ENCODE data around the gene E2F4.

The E2F4 gene, protein sequence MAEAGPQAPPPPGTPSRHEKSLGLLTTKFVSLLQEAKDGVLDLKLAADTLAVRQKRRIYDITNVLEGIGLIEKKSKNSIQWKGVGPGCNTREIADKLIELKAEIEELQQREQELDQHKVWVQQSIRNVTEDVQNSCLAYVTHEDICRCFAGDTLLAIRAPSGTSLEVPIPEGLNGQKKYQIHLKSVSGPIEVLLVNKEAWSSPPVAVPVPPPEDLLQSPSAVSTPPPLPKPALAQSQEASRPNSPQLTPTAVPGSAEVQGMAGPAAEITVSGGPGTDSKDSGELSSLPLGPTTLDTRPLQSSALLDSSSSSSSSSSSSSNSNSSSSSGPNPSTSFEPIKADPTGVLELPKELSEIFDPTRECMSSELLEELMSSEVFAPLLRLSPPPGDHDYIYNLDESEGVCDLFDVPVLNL

DNA sequence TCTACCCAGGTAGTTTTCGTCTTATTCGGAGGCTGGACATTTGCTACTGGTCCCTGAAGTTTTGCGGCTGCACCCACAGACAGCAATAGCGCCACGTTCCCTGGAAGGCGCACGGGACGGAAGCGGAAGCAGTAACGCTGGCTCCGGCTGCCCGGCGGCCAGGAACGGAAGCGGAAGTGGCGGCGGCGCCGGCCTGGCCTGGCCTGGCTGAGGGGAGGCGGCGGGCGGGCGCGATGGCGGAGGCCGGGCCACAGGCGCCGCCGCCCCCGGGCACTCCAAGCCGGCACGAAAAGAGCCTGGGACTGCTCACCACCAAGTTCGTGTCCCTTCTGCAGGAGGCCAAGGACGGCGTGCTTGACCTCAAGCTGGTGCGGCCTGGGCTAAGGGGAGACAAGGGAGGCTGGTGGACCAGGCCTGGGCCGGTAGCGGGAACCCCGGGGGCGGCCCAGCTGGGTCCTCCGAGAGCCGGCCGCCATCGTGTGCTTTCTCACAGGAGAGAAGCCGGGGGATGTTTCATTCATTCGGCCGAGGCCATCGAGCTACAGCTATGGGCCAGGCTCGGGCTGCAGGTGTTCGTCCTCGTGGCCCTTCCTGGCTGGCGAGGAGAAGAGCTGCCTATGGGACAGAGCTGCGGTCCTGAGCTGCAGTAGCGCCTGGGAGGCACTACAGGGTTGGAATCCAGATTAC lies at the start of gene E2F4:
Gene E2F4 (plus strand): TSS at position 161 of the 687 bp plus-strand sequence. CDS start 73 bp downstream, at position 234.
- DNase-seq = peak; percentile 64 to 82

DNA sequence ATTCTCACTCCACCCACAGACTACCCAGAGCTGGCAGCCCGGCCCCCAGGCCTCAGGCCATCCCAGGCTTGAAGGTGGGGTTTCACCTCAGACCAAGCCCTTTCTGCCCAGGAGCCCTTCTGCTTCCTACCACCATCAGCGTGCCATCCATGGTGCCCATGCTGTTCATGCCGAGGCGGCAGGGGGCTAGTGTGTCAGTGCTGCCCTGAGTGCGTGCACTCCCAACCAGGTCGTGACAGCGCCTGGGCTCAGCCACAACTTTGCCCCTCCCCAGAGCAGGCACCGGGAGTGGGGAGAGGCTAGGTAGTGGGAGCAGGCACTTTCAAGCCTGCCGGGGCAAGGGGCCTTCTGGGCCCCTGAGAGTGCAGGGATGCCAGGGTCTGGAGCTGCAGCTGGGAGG lies 49.6 kb upstream of the E2F4 start:
- no peak for DNase-seq

DNA sequence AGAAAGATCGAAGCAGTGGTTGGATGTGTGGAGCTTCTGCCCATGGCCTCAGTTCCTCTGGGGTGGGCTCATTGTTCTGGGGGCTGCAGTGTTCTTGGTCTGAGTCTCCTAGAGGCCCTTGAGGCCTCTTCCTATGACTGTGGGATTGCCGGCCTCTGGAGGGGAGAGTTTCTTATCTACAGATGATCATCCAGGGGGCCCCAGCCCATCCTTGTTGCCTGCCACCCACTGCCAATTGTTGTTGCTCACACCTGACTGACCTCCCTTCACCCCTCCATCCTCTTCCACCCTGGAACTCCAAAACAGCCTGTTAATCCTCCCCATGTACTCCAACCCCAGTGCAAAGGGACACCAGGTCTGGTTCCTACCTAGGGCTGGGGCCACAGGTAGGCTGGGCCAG lies 47.0 kb upstream of the E2F4 start:
- no peak for DNase-seq

DNA sequence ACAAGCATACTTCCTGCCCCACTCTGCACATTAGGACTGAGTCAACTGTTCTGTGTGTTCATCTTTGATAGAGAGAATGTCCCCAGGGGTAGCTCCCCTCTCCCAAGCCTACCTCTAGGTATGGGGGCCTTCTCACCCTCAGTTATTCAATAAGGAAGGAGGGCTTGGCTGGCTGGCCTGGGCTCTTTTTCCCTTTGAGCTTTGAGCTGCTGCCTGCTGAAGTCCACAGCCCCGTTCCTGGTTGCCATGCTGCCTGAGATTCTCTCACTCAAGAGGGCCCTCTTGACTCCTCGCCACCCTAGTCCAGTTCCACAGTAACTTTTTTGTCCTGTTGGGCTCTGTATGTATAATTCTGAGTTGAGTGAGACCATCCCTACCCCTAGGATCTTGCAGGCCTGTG lies 46.2 kb upstream of the E2F4 start:
- no peak for DNase-seq

DNA sequence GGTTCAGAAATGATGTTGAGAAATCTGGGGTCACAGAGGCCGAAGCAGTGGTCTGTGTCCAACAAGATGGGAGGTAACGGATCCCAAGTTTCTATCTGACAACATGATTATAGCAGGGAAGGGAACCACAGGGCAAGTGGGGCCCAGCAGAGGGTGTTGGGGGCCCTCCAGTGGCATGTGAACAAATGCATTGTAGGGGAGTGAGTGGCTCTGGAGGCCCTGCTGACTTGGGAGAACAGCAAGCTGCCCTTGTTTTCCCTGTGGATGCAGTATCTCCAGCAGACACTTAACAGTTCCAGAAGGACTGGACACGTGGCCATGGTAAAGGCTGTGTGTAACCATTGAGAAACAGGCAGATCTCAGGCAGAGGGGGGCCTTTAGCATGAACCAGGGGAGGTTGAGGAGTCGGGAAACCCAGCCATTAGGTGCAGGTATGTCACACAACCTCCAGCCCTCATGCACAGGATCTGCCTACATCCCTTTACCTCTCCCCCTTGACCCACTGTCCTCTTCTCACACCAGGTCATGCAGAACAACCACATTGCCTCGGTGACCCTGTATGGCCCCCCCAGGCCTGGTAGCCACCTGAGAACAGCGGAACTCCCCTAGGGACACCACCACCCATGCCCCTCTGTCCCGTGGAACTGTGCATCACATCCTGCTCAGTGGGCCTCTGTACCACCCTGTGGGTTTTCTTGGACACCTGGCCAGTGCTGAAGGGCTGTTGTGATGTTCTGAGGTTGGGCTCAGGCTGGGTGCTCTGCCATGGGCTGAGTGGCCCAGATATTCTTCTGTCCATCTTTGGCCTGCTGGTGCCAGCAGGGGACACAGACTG lies 45.2 kb upstream of the E2F4 start:
- DNase-seq = no peak

DNA sequence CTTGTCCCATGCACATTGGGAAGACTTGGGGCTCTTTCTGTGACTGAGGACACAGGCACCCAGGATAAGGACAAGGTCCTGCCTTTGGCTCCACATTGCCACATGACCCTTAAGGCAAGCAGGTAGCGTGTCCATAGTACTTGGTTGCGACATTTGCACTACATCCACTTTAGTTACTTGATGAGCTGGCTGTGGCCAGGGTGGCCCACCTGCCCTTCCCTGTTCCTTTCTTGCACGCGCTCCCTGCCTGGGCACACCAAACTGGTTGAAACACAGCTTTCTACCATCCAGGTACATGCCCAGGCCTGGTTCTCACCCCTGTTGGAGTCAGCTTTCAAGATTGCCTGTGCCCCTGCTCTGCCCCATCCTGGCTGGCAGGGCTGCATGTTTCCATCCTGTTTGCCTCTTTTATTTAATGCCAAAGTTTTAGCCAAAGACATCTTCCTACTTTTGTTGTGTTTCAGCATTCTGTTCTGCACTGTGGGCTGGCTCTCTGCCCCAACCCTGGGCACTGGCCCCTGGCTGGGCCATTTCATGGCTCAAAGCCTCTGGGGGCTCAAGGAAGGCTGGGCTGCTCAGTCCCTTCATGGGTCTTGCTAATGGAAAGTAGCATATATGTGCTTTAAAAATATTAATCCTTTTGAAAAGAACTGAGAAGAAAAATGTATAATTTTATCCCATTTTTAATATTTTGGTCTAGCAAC lies 44.4 kb upstream of the E2F4 start:
- no peak for DNase-seq

DNA sequence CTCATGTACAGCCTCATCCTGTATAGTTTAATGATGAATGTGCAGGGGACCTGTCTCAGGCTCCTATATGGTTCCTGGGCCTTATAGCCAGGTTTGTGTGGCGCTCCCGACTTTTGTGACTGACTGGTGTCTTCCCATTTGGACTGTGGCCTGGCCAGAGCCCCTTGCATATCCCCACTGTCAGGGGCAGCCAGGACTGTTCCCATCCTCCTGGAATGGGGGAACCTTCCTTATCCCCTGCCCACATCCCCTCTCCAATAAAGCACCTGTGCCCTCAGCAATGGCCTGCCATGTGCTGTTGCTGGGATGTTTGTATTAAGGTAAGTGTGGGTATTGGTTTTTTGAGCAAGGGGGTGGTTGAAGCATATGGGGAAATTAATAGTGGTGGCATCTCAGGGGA lies 43.7 kb upstream of the E2F4 start:
- DNase-seq = no peak

DNA sequence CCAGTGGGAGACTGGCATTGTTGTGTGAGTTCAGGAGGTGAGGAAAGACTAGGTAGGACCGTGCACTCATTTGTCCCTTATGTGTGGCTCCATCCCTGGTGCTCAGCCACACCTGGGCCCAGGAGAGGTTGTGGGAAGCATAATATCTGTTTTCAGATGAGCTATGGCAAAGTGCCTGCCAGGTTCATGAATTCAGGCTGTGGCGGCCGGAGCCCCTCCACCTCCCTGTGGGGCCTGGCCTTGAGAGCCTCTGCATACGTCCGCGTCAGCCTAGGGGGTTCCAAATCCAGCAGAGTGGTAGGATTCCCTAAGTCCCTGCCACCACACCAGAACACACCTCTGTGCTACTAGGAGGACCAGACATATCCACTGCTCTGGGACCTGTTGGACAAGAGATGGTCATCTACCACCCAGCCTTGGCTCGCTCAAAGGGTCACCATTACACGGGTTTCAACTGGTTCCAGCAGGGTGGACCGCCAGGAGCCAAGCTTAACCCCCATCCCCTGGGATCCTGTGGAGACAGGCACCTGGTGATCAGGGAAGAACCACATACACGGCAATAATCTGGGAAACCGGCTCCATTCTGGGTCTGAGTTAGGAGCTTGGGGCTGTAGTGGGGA lies 43.2 kb upstream of the E2F4 start:
- DNase-seq = no peak

DNA sequence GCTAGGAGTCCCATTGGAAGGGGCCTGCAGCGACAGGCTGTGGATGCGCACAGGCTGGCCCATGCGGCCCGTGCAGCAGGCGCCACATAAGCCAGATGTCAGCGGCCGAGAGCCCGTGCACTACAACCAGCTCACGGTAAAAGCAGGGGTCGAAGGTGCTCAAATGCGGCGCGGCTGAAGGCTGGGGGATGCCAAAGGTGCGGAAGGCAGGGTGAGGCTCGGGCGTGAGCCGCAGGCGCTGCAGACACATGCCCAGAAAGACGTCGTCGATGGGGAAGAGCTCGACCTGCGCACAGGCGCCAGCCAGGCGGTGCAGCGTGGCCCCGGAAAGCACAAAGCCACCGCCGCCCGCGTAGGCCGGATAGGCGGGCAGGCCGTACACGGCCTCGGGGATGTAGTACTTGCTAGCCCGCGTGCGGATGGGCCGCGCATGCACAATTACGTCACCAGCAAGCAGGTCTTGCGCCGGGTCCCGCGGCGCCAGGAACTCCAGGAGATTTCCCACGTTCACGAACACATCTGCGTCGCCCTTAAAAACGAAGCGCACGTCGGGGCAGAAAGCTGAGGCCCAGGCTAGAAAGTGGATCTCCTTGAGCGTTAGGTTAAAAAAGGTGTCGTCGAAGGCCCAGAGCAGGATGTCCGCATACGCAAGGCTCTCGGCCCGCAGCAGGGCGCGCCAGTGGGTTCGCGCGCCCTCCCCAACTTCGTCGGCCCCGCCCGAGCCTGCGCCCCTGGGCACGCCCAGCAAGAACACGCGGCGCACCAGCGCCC lies 42.5 kb upstream of the E2F4 start:
- DNase-seq = no peak

DNA sequence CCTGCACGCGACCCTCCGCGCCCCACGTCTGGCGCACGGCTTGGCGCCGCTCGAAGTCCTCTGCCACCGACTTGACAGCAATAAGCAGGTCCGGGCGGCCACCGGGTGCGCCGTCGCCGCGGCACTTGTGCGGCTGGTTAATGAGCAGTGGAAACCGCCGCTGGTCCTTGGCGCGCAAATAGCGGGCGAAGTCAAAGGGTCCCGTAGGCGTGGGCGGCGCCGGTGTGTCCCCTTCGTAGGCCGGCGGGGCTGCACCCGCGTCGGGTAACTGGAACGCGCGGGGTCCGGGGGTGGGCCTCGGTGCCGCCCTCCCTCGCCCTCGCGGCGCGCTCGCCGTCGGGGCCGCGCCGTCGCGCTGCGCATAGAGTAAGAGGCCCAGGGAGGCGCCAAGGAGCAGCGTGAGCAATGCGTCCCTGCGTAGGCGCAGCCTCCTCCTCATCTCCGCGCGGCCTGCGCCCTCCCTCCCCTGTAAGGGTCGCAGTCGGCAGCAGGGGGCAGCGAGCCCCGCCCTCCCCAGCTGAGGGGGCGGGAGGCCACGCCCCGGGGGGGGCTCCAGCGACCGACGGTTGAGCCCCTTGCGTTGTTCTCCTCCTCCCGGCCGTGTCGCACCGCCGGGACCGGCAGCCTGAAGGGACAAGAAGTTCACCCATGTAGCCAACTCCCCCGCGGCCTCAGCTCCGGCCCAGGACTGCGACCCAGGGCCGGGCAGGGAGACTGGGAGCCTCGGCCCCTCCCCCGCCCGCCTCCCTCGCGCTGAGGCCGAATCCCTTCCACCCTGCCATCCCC lies 41.7 kb upstream of the E2F4 start:
- DNase-seq = no peak

DNA sequence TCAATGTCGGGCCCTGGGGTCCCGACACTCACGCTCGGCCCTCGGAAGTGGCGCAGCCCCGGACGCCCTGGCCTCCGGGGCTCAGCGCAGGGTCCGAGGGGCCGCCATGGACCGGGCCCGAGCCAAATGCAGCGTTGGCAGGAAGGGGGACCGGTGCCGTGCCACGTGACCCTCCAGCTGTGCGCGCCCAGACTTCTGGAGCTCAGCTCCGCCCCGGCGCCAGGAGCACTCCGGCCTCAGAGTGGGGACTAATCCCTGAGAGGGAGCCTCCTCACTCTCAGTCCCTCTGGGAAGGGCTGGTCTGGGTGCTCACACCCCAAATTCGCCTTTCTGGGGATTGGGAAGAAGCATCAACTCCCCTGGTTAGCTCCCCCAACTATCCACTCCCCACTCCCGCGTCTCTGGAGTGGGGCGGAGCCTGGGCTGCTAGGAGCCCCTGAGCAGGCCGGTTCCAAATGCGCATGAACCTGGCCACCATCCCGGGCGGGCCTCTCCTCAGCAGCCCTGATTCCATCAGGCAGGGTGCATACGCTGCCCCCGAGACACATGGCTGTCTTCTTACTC lies 41.0 kb upstream of the E2F4 start, which contains the start of gene B3GNT9:
Gene B3GNT9 (minus strand): TSS at position 166 of the 564 bp plus-strand sequence. CDS start 513 bp downstream, outside the sequence.
- no peak for DNase-seq

DNA sequence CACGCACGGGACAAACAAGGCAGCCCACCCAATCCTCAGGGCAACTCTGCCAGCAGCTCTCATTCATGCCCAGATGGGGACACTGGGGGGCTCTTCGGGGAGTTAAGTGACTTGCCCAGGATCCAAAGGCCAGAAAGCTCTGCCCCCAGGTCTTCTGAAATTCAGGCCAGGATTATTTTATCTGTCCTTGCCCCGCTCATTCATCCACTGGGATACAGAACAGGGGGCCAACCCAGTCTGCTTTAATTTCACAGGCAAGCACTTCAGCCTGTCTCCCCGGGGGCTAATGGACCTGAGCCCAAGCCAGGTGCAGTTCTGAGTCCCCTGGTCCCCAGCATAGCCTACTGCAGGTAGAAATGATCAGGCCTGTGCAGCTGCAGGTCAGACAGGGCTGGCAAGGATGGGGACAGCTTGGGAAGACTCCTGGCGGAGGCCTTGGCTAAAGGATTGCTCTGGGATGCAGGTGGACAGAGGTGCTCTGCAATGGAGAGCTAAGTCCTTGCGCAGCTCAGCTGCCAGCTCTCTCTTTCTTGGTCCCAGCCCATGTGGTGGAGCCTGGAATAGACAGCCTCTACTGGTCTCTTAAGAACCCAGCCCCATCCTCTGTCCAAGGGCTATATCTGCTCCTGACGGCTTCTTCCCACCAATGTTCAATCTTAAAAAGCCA lies 40.4 kb upstream of the E2F4 start:
- no peak for DNase-seq

DNA sequence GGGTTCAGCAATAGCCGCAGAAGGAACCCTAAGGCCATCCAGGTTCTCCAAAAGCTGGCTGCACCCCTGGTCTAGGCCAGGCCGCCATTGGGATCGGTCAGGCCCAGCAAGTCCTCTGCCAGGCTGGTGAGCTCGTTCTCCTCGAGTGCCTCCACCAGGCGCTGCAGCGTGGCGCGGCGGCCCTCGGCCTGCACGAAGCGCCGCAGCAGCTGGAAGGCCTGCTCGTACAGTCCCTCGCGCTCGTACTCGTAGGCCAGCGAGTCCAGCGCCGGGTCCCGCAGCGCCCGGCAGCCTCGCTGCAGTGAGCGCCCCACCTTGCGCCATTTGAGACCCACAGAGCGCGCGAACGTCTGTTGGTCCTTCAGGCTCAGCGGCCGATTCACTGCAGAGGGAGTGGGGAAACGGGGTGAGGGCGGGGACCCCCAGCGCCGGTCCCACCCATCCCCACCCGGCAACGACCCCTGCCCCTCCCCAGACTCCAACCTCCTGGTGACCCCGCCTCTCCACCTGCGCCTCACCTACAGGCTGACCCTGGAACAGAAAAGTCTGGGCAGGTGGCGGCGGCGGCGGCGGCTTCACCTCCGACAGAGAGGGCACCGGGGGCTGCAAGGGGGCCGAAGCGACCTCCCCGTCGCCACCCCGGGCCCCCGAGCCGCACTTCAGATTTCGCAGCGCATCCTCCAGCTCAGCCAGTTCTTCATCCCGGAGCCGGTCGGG lies 37.2 kb upstream of the E2F4 start:
- DNase-seq = no peak

DNA sequence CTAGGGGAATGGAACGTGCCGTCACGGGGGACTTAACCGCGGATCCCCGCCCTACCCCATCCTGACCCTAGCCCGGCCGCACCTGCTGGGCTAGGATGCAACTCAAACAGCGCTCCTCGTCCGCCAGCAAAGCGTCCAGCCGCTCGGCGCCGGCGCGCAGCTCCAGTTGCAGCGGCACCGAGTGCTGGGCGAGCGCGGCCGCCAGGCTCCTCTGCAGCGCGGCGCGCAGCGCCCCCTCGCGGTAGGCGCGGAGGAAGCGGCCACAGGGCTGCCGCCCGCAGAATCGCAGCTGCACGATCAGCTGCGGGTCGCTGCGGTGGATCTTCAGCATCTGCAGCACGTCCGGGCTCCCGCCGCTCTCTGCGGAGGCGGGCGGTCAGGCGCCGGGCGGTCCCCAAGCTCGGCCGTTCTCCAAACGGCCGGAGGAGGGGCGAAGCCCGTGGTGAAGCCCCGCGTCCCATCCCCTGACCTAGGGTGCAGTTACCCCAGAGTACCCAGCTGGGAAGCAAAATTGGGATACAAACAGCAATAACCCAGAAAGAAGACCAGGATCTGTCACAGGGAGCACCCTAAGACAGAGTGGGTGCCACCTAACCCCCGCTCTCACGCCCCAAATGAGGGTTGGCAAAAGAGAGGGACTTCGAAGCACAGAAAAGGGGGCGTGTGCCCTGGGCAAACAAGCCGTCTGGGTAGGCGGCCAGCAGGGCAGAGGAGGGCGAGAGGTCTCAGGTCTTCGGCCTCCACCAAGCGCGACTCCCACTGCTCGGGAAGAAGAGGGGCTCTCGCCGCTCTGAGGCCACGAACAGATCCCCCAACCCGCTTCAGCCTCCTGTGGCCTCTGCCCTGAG lies 36.4 kb upstream of the E2F4 start:
- DNase-seq = peak; percentile 6 to 48

DNA sequence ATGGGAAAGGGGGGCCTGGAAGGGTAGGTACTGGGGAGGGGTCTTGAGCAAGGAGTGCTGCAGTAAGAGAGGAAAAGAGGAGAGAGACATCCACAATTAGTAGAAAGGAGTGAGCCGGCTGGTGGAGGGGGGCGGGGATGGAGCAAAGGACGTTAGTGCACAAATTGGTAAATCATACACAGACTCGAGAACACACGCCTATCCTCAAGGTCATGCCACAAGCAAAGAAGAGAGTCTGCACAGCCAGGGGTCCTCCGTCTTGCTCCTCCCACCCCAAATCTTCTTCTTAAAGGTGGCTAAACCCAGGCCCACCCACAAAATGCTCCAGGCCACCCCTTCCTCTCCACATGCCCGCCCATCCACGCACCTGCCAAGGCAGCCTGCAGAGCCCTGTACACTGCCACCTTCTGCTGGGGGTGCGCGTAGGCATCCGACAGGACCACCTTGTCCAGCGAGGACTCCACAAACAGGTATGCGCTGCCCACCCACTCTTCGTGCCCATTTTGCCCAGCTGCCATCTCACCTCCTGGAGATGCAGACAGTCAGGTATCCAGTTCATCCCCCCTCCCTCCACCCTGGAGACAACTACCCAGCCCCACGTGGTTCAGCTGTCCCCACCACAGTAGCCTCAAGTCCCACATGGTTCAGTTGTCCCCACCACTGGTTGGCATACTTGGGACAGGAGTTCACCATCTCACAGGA lies 35.7 kb upstream of the E2F4 start:
- no peak for DNase-seq

DNA sequence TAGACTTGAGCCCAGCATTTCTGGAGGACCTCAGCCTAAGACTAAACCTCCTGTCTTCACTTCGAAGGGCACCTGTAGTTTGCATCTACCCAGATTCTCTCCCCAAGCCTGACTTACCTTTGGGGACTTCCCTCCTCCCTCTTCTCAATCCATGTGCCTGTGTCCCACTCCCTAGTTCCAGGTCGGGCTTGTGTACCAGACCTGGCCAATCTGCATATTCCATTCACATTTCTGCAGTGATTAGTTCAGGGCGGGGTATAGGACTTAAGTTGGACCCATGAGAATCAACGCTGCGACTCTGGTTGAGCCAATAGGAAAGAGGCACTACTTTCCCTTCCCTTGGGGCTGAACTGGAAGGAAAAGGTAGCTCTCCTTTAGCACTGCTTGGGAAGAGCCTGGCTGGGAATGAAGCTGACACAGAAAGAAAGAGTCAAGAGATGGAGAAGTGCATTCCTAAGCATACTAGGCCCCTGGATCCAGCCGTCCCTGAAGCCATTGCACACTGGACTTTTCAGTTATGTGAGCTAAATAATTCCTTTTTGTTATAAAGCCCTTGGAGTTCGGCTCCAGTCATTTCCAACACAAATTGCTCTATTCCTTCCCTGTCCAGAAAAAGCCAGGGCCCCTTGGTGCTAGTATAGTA lies 34.7 kb upstream of the E2F4 start:
- DNase-seq = no peak
